B cell (primary cell): Measurements from ENCODE around the gene TBC1D22A.

Experiments
- CTCF ChIP-seq: fragments of 200-600 bp; IDR thresholded peaks from one replicate; pipeline ENCODE4 v1.8.0; 2022; ENCODE audit warnings: antibody characterized with exemption, mild to moderate bottlenecking
- EZH2 ChIP-seq: IDR thresholded peaks from 2 replicates; pipeline ENCODE4 v1.6.1; 2012; ENCODE audit warnings: borderline replicate concordance, low read depth, mild to moderate bottlenecking, moderate library complexity, low read length; ENCODE audit not compliant: insufficient read depth, poor library complexity, severe bottlenecking

DNA sequence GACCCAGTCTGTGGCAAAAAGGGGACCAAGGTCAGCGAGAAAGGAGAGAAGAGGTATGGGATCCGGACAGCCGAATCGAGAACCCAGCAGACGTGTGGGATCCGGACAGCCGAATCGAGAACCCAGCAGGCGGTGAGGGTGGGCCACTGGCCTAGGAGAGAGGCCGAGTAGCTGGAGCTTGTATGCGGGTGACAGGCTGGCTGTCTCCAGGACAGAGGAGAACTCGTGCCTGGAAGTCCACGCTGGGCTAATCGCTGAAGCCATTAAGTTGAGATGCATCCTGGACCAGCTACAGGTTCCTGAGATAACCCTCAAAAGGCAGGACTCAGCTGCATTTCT lies 30.4 kb upstream of the TBC1D22A start:
- TF ChIP-seq CTCF (no peak), EZH2 (no peak)
